ENCODE measurements around the gene CASK.

The CASK gene

GRCh38 chrX:41870719-41871151 lies 52.6 kb downstream of the CASK start:
- TF ChIP-seq Cebpa-rat (IDR thresholded peaks at IDR 0.05), result no peak
- Histone ChIP-seq H3K9ac (no peak overlapping the region), H3K36me3 (no peaks in the 10 kb centered on the region), H3K4me3 (no peak overlapping the region), H3K27me3 (peaks cover 86 to 100% (median 96%) of the 10 kb centered on the region in 11 experiments), H3K9me3 (replicated peaks in 1 of 11) (peaks cover 0 to 6% (median 0%) of the 10 kb centered on the region in 11 experiments; a peak in 4 of 22 replicates), H3K4me2 (no peak overlapping the region), H3K4me1 (no peaks in the 10 kb centered on the region), H4K20me1 (peaks cover 0 to 14% (median 0%) of the 10 kb centered on the region in 11 experiments; a peak in 5 of 22 replicates), H3K27ac (no peak overlapping the region)

- peaks cover 0 to 23% (median 1%) of the 10 kb centered on the region in 11 experiments; a peak in 6 of 22 replicates for H4K20me1 ChIP-seq
- no peaks in the 10 kb centered on the region for H3K36me3 ChIP-seq
- no peak for TF ChIP-seq Cebpa-rat (IDR thresholded peaks at IDR 0.05)
- H3K9me3 ChIP-seq (replicated peaks in 1 of 11), result peaks cover 0 to 6% (median 0%) of the 10 kb centered on the region in 11 experiments; a peak in 1 of 22 replicates
- no peak overlapping the region for H3K27ac ChIP-seq
- no peak overlapping the region for H3K4me3 ChIP-seq
- no peaks in the 10 kb centered on the region for H3K4me1 ChIP-seq
- H3K4me2 ChIP-seq, result no peak overlapping the region
- H3K27me3 ChIP-seq, result peaks cover 90 to 100% (median 98%) of the 10 kb centered on the region in 11 experiments
- H3K9ac ChIP-seq, result no peak overlapping the region
These were observed 54.9 kb downstream of the CASK start for GRCh38 chrX:41868392-41868977.

- Histone ChIP-seq H4K20me1 (peaks cover 0 to 30% (median 4%) of the 10 kb centered on the region in 11 experiments; a peak in 5 of 22 replicates), H3K4me2 (no peak overlapping the region)
These were observed 59.8 kb downstream of the CASK start for GRCh38 chrX:41863343-41864203.

GRCh38 chrX:41862562-41863184 lies 60.7 kb downstream of the CASK start:
- H3K4me3 ChIP-seq, result no peak overlapping the region

More at GRCh38 chrX:41863343-41864203, 59.8 kb downstream of the CASK start:
- TF ChIP-seq Cebpa-rat (IDR thresholded peaks at IDR 0.05), result no peak
- Histone ChIP-seq H3K27me3 (peaks cover 76 to 91% (median 87%) of the 10 kb centered on the region in 11 experiments), H3K9ac (no peak overlapping the region), H3K36me3 (no peaks in the 10 kb centered on the region), H3K27ac (no peak overlapping the region), H3K4me3 (no peak overlapping the region), H3K9me3 (replicated peaks in 1 of 11) (peaks cover 0 to 6% (median 0%) of the 10 kb centered on the region in 11 experiments; a peak in 2 of 22 replicates), H3K4me1 (no peaks in the 10 kb centered on the region)

GRCh38 chrX:41858161-41858775 lies 65.1 kb downstream of the CASK start:
- Histone ChIP-seq H3K27ac (no peak overlapping the region), H3K36me3 (no peaks in the 10 kb centered on the region), H3K9me3 (replicated peaks in 1 of 11) (peaks cover 0 to 25% (median 6%) of the 10 kb centered on the region in 11 experiments; a peak in 7 of 22 replicates), H3K4me1 (no peaks in the 10 kb centered on the region), H3K4me2 (no peak overlapping the region), H4K20me1 (peaks cover 0 to 15% (median 0%) of the 10 kb centered on the region in 11 experiments; a peak in 3 of 22 replicates), H3K4me3 (no peak overlapping the region), H3K27me3 (peaks cover 76 to 91% (median 87%) of the 10 kb centered on the region in 11 experiments), H3K9ac (no peak overlapping the region)
- TF ChIP-seq Cebpa-rat (IDR thresholded peaks at IDR 0.05), result no peak

More at GRCh38 chrX:41862562-41863184, 60.7 kb downstream of the CASK start:
- H3K9ac ChIP-seq, result no peak overlapping the region
- H3K4me1 ChIP-seq, result no peaks in the 10 kb centered on the region
- no peaks in the 10 kb centered on the region for H3K36me3 ChIP-seq
- peaks cover 76 to 91% (median 87%) of the 10 kb centered on the region in 11 experiments for H3K27me3 ChIP-seq
- no peak for TF ChIP-seq Cebpa-rat (IDR thresholded peaks at IDR 0.05)
- no peak overlapping the region for H3K4me2 ChIP-seq
- H3K9me3 ChIP-seq (replicated peaks in 1 of 11), result peaks cover 0 to 13% (median 0%) of the 10 kb centered on the region in 11 experiments; a peak in 6 of 22 replicates
- H4K20me1 ChIP-seq, result peaks cover 0 to 38% (median 4%) of the 10 kb centered on the region in 11 experiments; a peak in 6 of 22 replicates
- no peak overlapping the region for H3K27ac ChIP-seq

- H3K27ac ChIP-seq, result no peak overlapping the region
- 0 out of 22 replicates have a peak, but pooled peaks cover 0 to 3% (median 0%) of the 10 kb centered on the region in 11 experiments for H3K36me3 ChIP-seq
- H4K20me1 ChIP-seq, result peaks cover 0 to 15% (median 0%) of the 10 kb centered on the region in 11 experiments; a peak in 3 of 22 replicates
- H3K4me3 ChIP-seq, result no peak overlapping the region
- no peak overlapping the region for H3K4me2 ChIP-seq
- peaks cover 0 to 25% (median 6%) of the 10 kb centered on the region in 11 experiments; a peak in 7 of 22 replicates for H3K9me3 ChIP-seq (replicated peaks in 1 of 11)
- H3K4me1 ChIP-seq, result no peaks in the 10 kb centered on the region
- no peak for TF ChIP-seq Cebpa-rat (IDR thresholded peaks at IDR 0.05)
- no peak overlapping the region for H3K9ac ChIP-seq
- peaks cover 74 to 90% (median 86%) of the 10 kb centered on the region in 11 experiments for H3K27me3 ChIP-seq
These were observed 65.7 kb downstream of the CASK start for GRCh38 chrX:41857670-41858069.

- Histone ChIP-seq H3K9ac (no peak overlapping the region), H3K4me1 (no peaks in the 10 kb centered on the region), H4K20me1 (no peaks in the 10 kb centered on the region), H3K36me3 (peaks cover 16 to 44% (median 34%) of the 10 kb centered on the region in 11 experiments; a peak in 19 of 22 replicates), H3K9me3 (replicated peaks in 1 of 11) (peaks cover 65 to 79% (median 70%) of the 10 kb centered on the region in 11 experiments), H3K4me2 (no peak overlapping the region), H3K27ac (no peak overlapping the region), H3K27me3 (peaks cover 50 to 95% (median 76%) of the 10 kb centered on the region in 11 experiments), H3K4me3 (no peak overlapping the region)
- TF ChIP-seq Cebpa-rat (IDR thresholded peaks at IDR 0.05), result no peak
These were observed 76.6 kb downstream of the CASK start for GRCh38 chrX:41846714-41847113.

- no peak overlapping the region for H3K4me3 ChIP-seq
- peaks cover 23 to 37% (median 29%) of the 10 kb centered on the region in 11 experiments for H3K9me3 ChIP-seq (replicated peaks in 1 of 11)
- no peak overlapping the region for H3K27ac ChIP-seq
- H3K27me3 ChIP-seq, result peaks cover 65 to 100% (median 90%) of the 10 kb centered on the region in 11 experiments
- H3K4me2 ChIP-seq, result no peak overlapping the region
- no peaks in the 10 kb centered on the region for H3K4me1 ChIP-seq
- TF ChIP-seq Cebpa-rat (IDR thresholded peaks at IDR 0.05), result no peak
- no peak overlapping the region for H3K9ac ChIP-seq
- peaks cover 0 to 20% (median 0%) of the 10 kb centered on the region in 11 experiments; a peak in 3 of 22 replicates for H3K36me3 ChIP-seq
- H4K20me1 ChIP-seq, result no peaks in the 10 kb centered on the region; a peak in 2 of 22 replicates
These were observed 85.9 kb downstream of the CASK start for GRCh38 chrX:41837270-41837944.
